HepG2 (cell line): ENCODE data around the gene BCAS3. TPM values are rescaled to one million over a fixed set of nuclear protein-coding genes. Genes with fewer than 3 reads are reported as not detected.

ENCODE experiments used
- ARNTL ChIP-seq: sonication (generic); formaldehyde crosslinking; IDR thresholded peaks from 2 replicates; pipeline ENCODE4 v1.4.0; 2020; ENCODE audit warnings: mild to moderate bottlenecking, missing genetic modification reagents
- CCAR2 ChIP-seq: fragments of 200-400 bp; formaldehyde crosslinking; optimal IDR thresholded peaks from 2 replicates; pipeline ENCODE3; 2018; ENCODE audit warnings: low read depth, mild to moderate bottlenecking, low read length, moderate library complexity
- FOXP1 ChIP-seq, 2 experiments: fragments of 450-650 bp in 1 of 2; IDR thresholded peaks; 2 replicates each; pipeline ENCODE4 v1.6.1; 2017 to 2018; ENCODE audit warnings: antibody characterized with exemption in 1 of 2
- HNF1A ChIP-seq, 2 experiments: sonication (generic) in 1 of 2; formaldehyde crosslinking in 1 of 2; IDR thresholded peaks; 2 replicates each; pipeline versions ENCODE4 v1.4.0 to v1.6.1; 2016 to 2020; ENCODE audit warnings: borderline replicate concordance in 1 of 2, low read depth in 1 of 2, mild to moderate bottlenecking in 1 of 2, missing genetic modification reagents in 1 of 2
- HOXA3 ChIP-seq: sonication (generic); formaldehyde crosslinking; IDR thresholded peaks from 2 replicates; pipeline ENCODE4 v1.5.0; 2020; ENCODE audit warnings: missing genetic modification reagents
- KAT8 ChIP-seq: IDR thresholded peaks from 2 replicates; pipeline ENCODE4 v1.6.1; 2016; ENCODE audit warnings: missing genetic modification reagents, missing compliant biosample characterization
- MYPOP ChIP-seq: sonication (generic); formaldehyde crosslinking; IDR thresholded peaks from 2 replicates; pipeline ENCODE4 v1.8.1; 2023; ENCODE audit warnings: mild to moderate bottlenecking, moderate library complexity, missing genetic modification reagents
- PAX8 ChIP-seq: sonication (generic); formaldehyde crosslinking; IDR thresholded peaks from 2 replicates; pipeline ENCODE4 v1.8.0; 2022; ENCODE audit warnings: mild to moderate bottlenecking, missing genetic modification reagents, borderline replicate concordance
- RARA ChIP-seq: IDR thresholded peaks from 2 replicates; pipeline ENCODE4 v1.6.1; 2016; ENCODE audit warnings: missing genetic modification reagents, missing compliant biosample characterization
- SIN3A ChIP-seq: IDR thresholded peaks from 2 replicates; pipeline ENCODE4 v1.6.1; 2011; ENCODE audit warnings: low read depth, mild to moderate bottlenecking, control low read depth, low read length, borderline replicate concordance
- SMARCC2 ChIP-seq: fragments of 450-650 bp; IDR thresholded peaks from 2 replicates; pipeline ENCODE4 v1.6.1; 2017; ENCODE audit warnings: antibody characterized with exemption, mild to moderate bottlenecking
- TCF7 ChIP-seq: sonication (generic); IDR thresholded peaks from 2 replicates; pipeline ENCODE4 v1.6.1; 2016; ENCODE audit warnings: antibody characterized with exemption, low read depth
- ZC3H4 ChIP-seq: sonication (generic); formaldehyde crosslinking; IDR thresholded peaks from 2 replicates; pipeline ENCODE4 v1.4.0; 2020; ENCODE audit warnings: missing genetic modification reagents, borderline replicate concordance
- ZEB1 ChIP-seq: IDR thresholded peaks from 2 replicates; pipeline ENCODE4 v1.6.1; 2012; ENCODE audit warnings: mild to moderate bottlenecking, low read depth, inconsistent platforms; ENCODE audit not compliant: insufficient replicate concordance
- ZNF296 ChIP-seq: sonication (generic); formaldehyde crosslinking; conservative IDR thresholded peaks from 2 replicates; pipeline ENCODE4 v1.5.0; 2020; ENCODE audit warnings: mild to moderate bottlenecking, missing genetic modification reagents
- ZNF33A ChIP-seq: sonication (generic); formaldehyde crosslinking; IDR thresholded peaks from 2 replicates; pipeline ENCODE4 v1.5.1; 2020; ENCODE audit warnings: missing genetic modification reagents, mild to moderate bottlenecking, moderate library complexity, borderline replicate concordance
- ZNF501 ChIP-seq: sonication (generic); formaldehyde crosslinking; IDR thresholded peaks from 2 replicates; pipeline ENCODE4 v1.5.1; 2020; ENCODE audit warnings: mild to moderate bottlenecking, moderate library complexity, missing genetic modification reagents
- ZNF652 ChIP-seq: IDR thresholded peaks from 2 replicates; pipeline ENCODE4 v1.6.1; 2016; ENCODE audit warnings: low read depth, borderline replicate concordance
- ZNF746 ChIP-seq: sonication (generic); formaldehyde crosslinking; IDR thresholded peaks from 2 replicates; pipeline ENCODE4 v1.8.0; 2022; ENCODE audit warnings: mild to moderate bottlenecking, missing genetic modification reagents
- ZNF777 ChIP-seq: sonication (generic); formaldehyde crosslinking; IDR thresholded peaks from 2 replicates; pipeline ENCODE4 v1.4.0; 2020; ENCODE audit warnings: missing genetic modification reagents
- polyA plus RNA-seq, 8 experiments: library from polyadenylated mRNA; depleted of rRNA in 3 of 8; stranded (reverse) in 7 of 8; unstranded in 1 of 8; fragments of >200 nt; fragmentation: Illumina TruSeq in 4 of 8; extraction: Trizol in 4 of 8; gene quantifications; 2 replicates each; pipeline versions ENCODE4 v1.2.1 to v1.2.3, GENCODE V29; 2011 to 2016; ENCODE audit warnings: low read depth in 4 of 8, missing spikeins in 1 of 8, mixed read lengths in 1 of 8; ENCODE audit not compliant: insufficient read depth in 1 of 8
- total RNA-seq, 5 experiments: library from RNA; depleted of rRNA; stranded (reverse); fragments of >200 nt; fragmentation: Illumina TruSeq; extraction: Trizol; gene quantifications; 2 replicates each; pipeline ENCODE4 v1.2.3, GENCODE V29; 2016; ENCODE audit warnings: low read depth in 1 of 5
- TF ChIP-seq, protein P1 (sequence below), 2 experiments: sonication (generic) in 1 of 2; formaldehyde crosslinking in 1 of 2; IDR thresholded peaks; 2 replicates each; pipeline versions ENCODE4 v1.4.0 to v1.6.1; 2018 to 2020; ENCODE audit warnings: missing genetic modification reagents in 2 of 2, borderline replicate concordance in 1 of 2, low read depth in 1 of 2, mild to moderate bottlenecking in 1 of 2, missing biosample characterization in 1 of 2

The BCAS3 gene
- total and polyA plus RNA-seq, 2 of the 13 experiments (the other 11 are each of a cell fraction or from before 2014, with no cell fraction given): 10.7 to 11.2 TPM

- no peak for TF ChIP-seq ZEB1
- TF ChIP-seq HNF1A (IDR thresholded peaks at IDR 0.05; ENCODE audit: low read depth): 0 out of 2 replicates have a peak, but pooled peaks have one; percentile 11
- TF ChIP-seq HNF1A (CRISPR knock-in tag; IDR thresholded peaks at IDR 0.05; ENCODE audit: borderline replicate concordance): 0 out of 2 replicates have a peak, but pooled peaks have one; percentile 12
- peak; percentile 12; the same call in 1 of the 2 replicates for TF ChIP-seq RARA
- TF ChIP-seq MYPOP (CRISPR knock-in tag): 0 out of 2 replicates have a peak, but pooled peaks have one; percentile 10
- TF ChIP-seq ZNF777: peak; percentile 99
- TF ChIP-seq FOXP1 (IDR thresholded peaks at IDR 0.05): no peak
- TF ChIP-seq FOXP1 (CRISPR knock-in tag; IDR thresholded peaks at IDR 0.05): no peak
- TF ChIP-seq SMARCC2: no peak
- peak; percentile 59; the same call in 1 of the 2 replicates for TF ChIP-seq ZC3H4 (CRISPR knock-in tag)
- no peak for TF ChIP-seq CCAR2
- peak; percentile 61; the same call in 1 of the 2 replicates for TF ChIP-seq KAT8 (CRISPR knock-in tag)
- TF ChIP-seq ZNF652 (CRISPR knock-in tag): peak; percentile 91
- TF ChIP-seq ZNF296 (CRISPR knock-in tag): peak; percentile 25; the same call in 1 of the 2 replicates
- TF ChIP-seq, protein P1, sequence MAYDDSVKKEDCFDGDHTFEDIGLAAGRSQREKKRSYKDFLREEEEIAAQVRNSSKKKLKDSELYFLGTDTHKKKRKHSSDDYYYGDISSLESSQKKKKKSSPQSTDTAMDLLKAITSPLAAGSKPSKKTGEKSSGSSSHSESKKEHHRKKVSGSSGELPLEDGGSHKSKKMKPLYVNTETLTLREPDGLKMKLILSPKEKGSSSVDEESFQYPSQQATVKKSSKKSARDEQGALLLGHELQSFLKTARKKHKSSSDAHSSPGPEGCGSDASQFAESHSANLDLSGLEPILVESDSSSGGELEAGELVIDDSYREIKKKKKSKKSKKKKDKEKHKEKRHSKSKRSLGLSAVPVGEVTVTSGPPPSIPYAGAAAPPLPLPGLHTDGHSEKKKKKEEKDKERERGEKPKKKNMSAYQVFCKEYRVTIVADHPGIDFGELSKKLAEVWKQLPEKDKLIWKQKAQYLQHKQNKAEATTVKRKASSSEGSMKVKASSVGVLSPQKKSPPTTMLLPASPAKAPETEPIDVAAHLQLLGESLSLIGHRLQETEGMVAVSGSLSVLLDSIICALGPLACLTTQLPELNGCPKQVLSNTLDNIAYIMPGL (CRISPR knock-in tag; IDR thresholded peaks at IDR 0.05; ENCODE audit: borderline replicate concordance in 1 of 2, low read depth in 1 of 2): peak in 1 of 2 experiments; percentile 92; a peak in 2 of 4 replicates
- TF ChIP-seq ARNTL (CRISPR knock-in tag): peak; percentile 10; the same call in 1 of the 2 replicates
- TF ChIP-seq SIN3A: peak; percentile 43; the same call in 1 of the 2 replicates
- peak; percentile 77; the same call in 1 of the 2 replicates for TF ChIP-seq PAX8 (CRISPR knock-in tag)
- peak; percentile 61; the same call in 1 of the 2 replicates for TF ChIP-seq ZNF33A (CRISPR knock-in tag)
- no peak for TF ChIP-seq HOXA3 (CRISPR knock-in tag)
- peak; percentile 26; the same call in 1 of the 2 replicates for TF ChIP-seq ZNF746 (CRISPR knock-in tag)
- peak; percentile 2; the same call in 1 of the 2 replicates for TF ChIP-seq ZNF501
- TF ChIP-seq TCF7: peak; percentile 3; the same call in 1 of the 2 replicates
Measured at GRCh38 chr17:61412860-61413660, 735.4 kb downstream of the BCAS3 start (continued).
